AG04449 (cell line): Measurements from ENCODE around the gene SH2B2.

Experiments used
- CTCF ChIA-PET: fragments of 350-600 bp; formaldehyde crosslinking; extraction: SDS; loops from one replicate; lab custom pipeline; 2021; ENCODE audit warnings: antibody characterized with exemption; lab: Yijun Ruan, JAX
- POLR2A ChIA-PET: fragments of 400-600, 350-600 bp; formaldehyde crosslinking; extraction: SDS; loops from one replicate; lab custom pipeline; 2020; ENCODE audit warnings: antibody characterized with exemption, inconsistent platforms; lab: Yijun Ruan, JAX
- DNase-seq: peaks from one replicate; pipeline ENCODE4 v3.0.0-alpha.2; 2010; ENCODE audit warnings: low read depth, low spot score
- H3K4me3 ChIP-seq: 2 replicates; pipeline ENCODE4 v1.5.1; 2011; ENCODE audit warnings: low read depth, mild to moderate bottlenecking, control low read depth, low read length
- CTCF ChIP-seq: IDR thresholded peaks from one replicate; pipeline ENCODE4 v1.5.1; 2011; ENCODE audit warnings: mild to moderate bottlenecking, moderate library complexity, low read length, control low read depth, inconsistent platforms; ENCODE audit not compliant: insufficient read depth; ENCODE audit errors: missing control alignments

The SH2B2 gene

DNA sequence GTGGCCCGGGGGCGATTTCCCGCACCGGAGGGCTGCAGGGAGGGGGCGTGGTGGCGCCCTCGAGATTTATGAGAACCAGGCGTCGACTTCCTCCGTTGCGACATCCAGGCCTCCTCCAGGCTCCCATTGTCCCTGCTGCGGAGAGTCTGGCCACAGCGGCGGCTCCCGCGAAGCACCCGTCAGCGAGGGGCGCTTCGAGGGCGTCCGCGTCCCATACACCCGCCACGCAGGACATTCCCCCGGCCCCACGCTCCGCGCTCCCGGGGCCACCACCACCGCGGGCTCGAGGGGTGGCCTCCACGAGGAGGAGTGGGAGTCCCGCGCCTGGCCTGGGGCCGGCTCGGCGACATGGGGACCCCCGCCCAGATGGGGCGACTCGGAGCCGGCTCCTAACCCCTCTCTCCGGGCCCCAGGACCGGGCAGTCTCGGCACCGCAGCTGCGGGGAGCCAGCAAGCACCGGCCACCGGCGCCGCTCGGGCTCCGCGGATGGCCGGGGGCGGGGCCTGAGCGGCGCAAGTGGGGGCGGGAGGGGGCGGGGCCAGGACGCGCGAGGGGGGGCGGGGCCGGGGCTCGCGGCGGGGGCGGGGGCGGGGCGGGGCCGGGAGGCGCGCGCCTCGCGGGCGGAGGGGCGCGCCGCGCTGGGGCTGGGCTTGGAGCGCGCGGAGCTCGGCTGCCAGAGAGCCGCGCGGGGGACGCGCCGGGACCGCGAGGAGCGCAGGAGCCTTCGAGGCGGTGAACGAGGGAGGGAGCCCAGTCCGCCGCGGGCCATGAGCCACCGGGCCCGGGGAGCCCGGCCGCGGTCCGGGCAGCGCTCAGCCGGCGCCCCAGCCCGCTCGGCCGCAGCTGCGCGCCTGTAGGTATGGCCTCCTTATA lies at the start of gene SH2B2:
Gene SH2B2, plus strand, starts transcription at position 632 of the 874 bp plus-strand sequence. CDS start 13,683 bp downstream, outside the sequence.
- DNase-seq, result no peak
- CTCF ChIA-PET, result interaction anchor here (1.0 to 1.2 kb wide), 2 partner anchors 12 to 118 kb away, joined by 3 read pairs; no protein-coding TSS in a partner anchor
- TF ChIP-seq CTCF, result no peak
- POLR2A ChIA-PET, result no interaction called here
- H3K4me3 ChIP-seq, result peak within 1 kb of the TSS; percentile 69

DNA sequence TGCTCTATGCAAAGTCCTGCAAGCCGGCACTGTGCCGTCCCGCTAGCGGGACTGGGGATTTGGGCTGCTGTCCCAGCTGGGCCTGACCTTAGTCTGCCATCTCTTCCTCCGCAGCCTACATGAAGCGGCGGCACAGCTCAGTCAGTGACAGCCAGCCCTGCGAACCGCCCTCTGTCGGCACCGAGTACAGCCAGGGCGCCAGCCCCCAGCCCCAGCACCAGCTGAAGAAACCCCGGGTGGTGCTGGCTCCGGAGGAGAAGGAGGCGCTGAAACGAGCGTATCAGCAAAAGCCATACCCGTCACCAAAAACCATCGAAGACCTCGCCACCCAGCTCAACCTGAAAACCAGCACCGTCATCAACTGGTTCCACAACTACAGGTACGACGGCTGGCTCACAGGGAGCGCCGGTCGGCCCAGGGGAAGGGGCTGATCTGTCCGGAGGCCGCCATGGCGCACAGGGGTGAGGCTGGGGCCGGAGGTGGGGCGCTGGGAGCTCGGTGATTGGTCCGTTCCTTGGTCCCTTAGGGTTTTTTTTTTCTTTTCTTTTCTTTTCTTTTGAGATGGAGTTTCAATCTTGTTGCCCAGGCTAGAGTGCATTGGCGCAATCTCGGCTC lies 47.4 kb upstream of the SH2B2 start:
- TF ChIP-seq CTCF, result no peak
- no peak overlapping the region for H3K4me3 ChIP-seq
- no peak for DNase-seq
- CTCF ChIA-PET, result interaction anchor here (0.9 to 2.7 kb wide), 4 partner anchors 8 to 697 kb away, joined by 3 to 11 read pairs (median 4); no protein-coding TSS in a partner anchor
- POLR2A ChIA-PET, result no interaction called here

- CTCF ChIA-PET, result interaction anchor here (1.2 to 1.9 kb wide), 2 partner anchors 640 to 697 kb away, joined by 4 to 8 read pairs; no protein-coding TSS in a partner anchor
- no peak for DNase-seq
- POLR2A ChIA-PET, result no interaction called here
- no peak for TF ChIP-seq CTCF
- H3K4me3 ChIP-seq, result no peak overlapping the region
These were observed 45.2 kb upstream of the SH2B2 start for GRCh38 chr7:102241431-102241830.

GRCh38 chr7:102244601-102245000 lies 42.1 kb upstream of the SH2B2 start:
- POLR2A ChIA-PET, result no interaction called here
- CTCF ChIA-PET, result interaction anchor here (1.1 to 1.6 kb wide), 2 partner anchors 8 to 11 kb away, joined by 3 to 4 read pairs; no protein-coding TSS in a partner anchor
- no peak for TF ChIP-seq CTCF
- DNase-seq, result no peak
- no peak overlapping the region for H3K4me3 ChIP-seq

DNA sequence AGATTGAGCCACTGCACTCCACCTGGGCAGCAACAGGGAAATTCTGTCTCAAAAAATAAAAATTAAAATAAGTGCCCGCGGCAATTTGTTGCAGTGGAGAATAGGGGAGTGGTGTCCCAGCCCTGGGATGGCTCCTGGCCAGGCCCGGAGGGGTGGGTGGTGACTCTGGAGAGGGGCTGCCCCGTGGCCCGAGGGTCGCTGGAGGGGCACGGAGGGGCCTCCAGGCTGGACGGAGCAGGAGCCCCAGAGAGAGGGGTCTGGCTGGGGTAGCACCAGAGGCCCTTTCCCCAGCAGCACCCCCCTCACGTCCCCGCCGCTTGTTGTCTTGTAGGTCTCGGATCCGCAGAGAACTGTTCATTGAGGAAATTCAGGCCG lies 38.6 kb upstream of the SH2B2 start:
- no peak for DNase-seq
- H3K4me3 ChIP-seq, result no peak overlapping the region
- POLR2A ChIA-PET, result no interaction called here
- TF ChIP-seq CTCF, result no peak
- CTCF ChIA-PET, result interaction anchor here (1.1 kb wide), 1 partner anchor 9 kb away, joined by 3 read pairs; no protein-coding TSS in a partner anchor
